ENCODE results near the gene ZNF775. TPM values are rescaled to one million over a fixed set of nuclear protein-coding genes. Genes with fewer than 3 reads are reported as not detected.

ZNF775 gene
- total RNA-seq, result 1 to 10 TPM; 3.9 to 5.1 TPM

DNA sequence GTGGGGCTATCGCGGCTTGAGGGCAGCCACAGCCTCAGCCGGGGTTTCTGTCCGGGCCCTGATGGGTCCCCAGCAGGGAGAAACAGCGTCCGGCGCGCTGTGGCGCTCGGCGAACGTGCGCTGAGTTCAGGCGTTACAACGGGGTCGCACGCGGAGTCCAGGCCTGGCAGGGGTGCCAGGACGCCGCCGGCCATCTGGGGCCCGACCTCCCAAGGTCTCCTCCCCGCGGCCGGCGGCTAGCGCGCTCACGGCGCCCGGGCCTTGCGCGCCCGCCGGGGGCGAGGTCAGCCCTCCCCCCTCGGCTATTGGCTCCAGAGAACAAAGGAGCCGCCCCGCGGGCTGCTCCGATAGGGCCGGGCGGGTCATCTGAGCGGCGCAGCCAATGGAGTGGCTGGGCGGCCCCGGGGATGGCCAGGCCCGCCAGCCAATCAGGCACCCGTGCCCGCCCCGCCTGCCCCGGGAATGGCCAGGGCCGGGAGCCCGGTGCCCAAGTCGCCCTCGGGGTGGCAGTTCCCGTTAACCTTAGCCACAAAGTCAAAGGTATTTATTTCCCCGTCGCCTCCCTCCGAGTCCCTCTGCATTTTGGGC is at the start of gene ZNF775:
Gene ZNF775 (plus strand): TSS at position 478 of the 588 bp plus-strand sequence. CDS start 9,141 bp downstream, outside the sequence.
- POLR2A ChIA-PET, result no interaction called here
- Mint-ChIP-seq H3K4me1 (peaks cover 53% of the 10 kb centered on the region), H3K27me3 (no peaks in the 10 kb centered on the region), H3K36me3 (ENCODE audit: low read depth) (peaks cover 5% of the 10 kb centered on the region), H3K27ac (peak within 1 kb of the TSS; percentile 63), H3K9me3 (ENCODE audit: low read depth) (no peaks in the 10 kb centered on the region), H3K4me3 (peak within 1 kb of the TSS; percentile 81)
- ATAC-seq, result peak; percentile 98
- CTCF ChIA-PET, result interaction anchor here (0.8 to 1.7 kb wide), 3 partner anchors 24 to 27 kb away, joined by 3 to 4 read pairs (median 3); a partner anchor contains a TSS
- DNase-seq, result peak; percentile 96
- intact Hi-C loops (cut with DNase I, micrococcal nuclease), result loop anchor here (1.0 to 10.0 kb wide), 15 partner anchors 10 to 1132 kb away; partner anchors contain the start of genes ACTR3C (in 2 of the 2), LRRC61 (in 2 of the 2), ABCF2 (in 1 of the 2) and ATP6V0E2 (in 1 of the 2)

DNA sequence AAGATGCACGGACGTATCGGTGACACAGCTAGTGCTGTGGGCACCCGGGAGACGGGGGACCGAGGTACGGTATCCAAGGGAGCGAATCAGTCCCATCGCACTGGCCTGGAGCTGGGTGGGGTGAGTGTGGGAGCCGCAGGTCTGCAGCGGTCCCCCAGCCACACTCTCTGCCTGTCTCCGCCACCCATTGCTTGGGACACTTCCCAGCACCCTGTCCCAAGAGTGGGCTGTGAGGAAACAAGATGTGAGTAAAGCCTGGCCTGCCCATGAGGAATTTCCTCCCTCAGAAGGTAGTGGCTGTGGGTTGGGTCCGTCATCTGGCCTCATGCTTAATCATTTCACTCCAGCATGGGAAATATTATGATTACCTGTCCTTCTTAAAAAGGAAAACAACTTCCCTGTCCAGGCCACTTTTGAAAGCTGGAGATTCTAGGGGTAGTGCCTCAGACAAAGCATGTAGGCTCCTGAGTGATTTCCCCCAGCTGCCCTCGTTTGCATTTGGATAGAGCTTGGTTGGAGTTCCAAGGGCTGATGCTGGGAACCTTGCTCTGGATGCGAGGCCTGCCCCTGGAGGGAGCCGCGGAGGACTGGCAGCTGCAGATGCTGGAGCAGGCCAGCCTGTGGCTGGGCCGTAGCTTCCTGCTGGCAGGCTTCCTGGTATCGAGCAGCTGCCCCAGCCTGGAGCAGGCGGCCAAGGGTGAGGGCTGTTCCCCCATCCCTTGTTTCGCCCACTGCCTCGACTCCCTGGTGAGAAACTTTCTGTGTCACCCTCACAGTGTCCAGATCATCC is 49.6 kb upstream of the ZNF775 start:
- H3K36me3 Mint-ChIP-seq (ENCODE audit: low read depth), result peaks cover 36% of the 10 kb centered on the region
- ATAC-seq (no peak), DNase-seq (no peak)
- ChIA-PET POLR2A (interaction anchor here (0.7 to 0.8 kb wide), 2 partner anchors 9 to 776 kb away, joined by 3 to 4 read pairs; no protein-coding TSS in a partner anchor), CTCF (no interaction called here)
- H3K27ac Mint-ChIP-seq, result no peak overlapping the region
- intact Hi-C loops (cut with DNase I, micrococcal nuclease), result no loop called here
- peaks cover 20% of the 10 kb centered on the region for H3K4me1 Mint-ChIP-seq
- H3K27me3 Mint-ChIP-seq, result no peaks in the 10 kb centered on the region
- no peaks in the 10 kb centered on the region for H3K9me3 Mint-ChIP-seq (ENCODE audit: low read depth)
- no peak overlapping the region for H3K4me3 Mint-ChIP-seq

DNA sequence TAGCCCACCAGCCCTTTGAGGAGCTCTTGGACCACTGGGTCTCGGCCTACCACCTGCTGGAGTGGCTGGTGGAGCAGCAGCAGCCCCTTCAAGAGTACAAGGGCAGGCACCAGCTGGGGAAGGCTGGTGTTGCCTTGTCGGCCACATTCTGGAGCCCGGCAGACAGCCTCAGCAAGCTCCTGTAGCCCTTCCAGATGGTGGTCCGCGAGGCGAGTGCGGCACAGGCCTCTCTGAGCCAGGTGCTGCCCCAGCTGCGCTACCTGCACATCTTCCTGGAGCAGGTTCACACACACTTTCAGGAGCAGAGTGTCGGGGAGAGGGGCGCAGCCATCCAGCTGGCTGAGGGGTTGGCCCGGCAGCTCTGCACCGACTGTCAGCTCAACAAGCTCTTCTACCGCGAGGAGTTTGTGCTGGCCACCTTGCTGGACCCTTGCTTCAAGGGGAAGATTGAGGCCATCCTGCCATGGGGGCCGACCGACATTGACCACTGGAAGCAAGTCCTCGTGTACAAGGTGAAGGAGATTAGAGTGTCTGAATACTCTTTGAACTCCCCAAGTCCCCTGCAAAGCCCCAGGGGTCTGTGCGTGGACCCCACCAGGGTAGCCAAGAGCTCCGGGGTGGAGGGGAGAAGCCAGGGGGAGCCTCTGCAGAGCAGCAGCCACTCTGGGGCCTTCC is 48.8 kb upstream of the ZNF775 start:
- Mint-ChIP-seq H3K4me1 (peaks cover 11% of the 10 kb centered on the region), H3K9me3 (ENCODE audit: low read depth) (no peaks in the 10 kb centered on the region), H3K27me3 (no peaks in the 10 kb centered on the region), H3K27ac (no peak overlapping the region), H3K4me3 (no peak overlapping the region), H3K36me3 (ENCODE audit: low read depth) (peaks cover 28% of the 10 kb centered on the region)
- no peak for DNase-seq
- POLR2A ChIA-PET, result interaction anchor here (0.7 to 0.8 kb wide), 2 partner anchors 10 to 775 kb away, joined by 3 to 4 read pairs; no protein-coding TSS in a partner anchor
- CTCF ChIA-PET, result no interaction called here
- intact Hi-C loops (cut with DNase I, micrococcal nuclease), result no loop called here
- no peak for ATAC-seq

DNA sequence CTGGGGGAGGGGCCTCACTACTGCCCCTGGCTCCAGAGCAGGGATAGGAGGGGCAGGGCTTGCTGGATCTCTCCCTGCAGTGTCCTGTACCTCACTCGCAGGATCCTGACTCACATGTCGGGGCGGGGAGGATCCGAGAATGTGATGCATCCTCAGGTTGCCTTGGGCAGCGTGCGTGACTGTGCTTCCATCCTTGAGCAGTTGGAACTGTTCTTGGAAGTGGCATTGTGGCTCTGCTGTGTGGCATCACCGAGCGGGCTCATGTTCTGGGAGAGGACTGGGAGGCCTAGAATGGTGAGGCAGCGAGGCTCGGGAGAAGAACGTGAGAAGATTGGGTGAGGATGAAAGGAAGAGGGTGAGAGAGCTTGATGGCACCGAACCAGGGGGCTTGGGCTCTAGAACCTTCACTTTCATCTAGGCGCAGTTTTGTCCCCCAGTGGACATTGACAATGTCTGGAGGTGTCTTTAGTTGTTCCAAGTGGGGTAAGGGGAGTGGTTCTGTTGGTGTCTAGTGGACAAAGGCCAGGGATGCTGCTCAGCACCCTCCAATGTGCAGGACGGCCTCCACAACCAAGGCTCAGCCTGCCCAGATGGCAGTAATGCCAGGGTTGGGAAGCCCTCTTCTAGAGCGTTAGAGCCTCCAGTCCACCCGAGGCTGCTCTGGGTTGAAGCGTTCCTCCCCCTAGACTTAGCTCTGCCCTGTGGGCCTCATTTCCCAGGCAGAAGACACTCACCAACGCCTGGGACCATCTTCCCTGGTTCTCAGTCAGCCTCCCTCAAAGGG is 46.1 kb upstream of the ZNF775 start:
- Mint-ChIP-seq H3K4me1 (no peaks in the 10 kb centered on the region), H3K9me3 (ENCODE audit: low read depth) (no peaks in the 10 kb centered on the region), H3K27ac (no peak overlapping the region), H3K27me3 (no peaks in the 10 kb centered on the region), H3K36me3 (ENCODE audit: low read depth) (peaks cover 14% of the 10 kb centered on the region), H3K4me3 (no peak overlapping the region)
- no peak for ATAC-seq
- ChIA-PET CTCF (no interaction called here), POLR2A (no interaction called here)
- no peak for DNase-seq
- intact Hi-C loops (cut with DNase I, micrococcal nuclease), result no loop called here

DNA sequence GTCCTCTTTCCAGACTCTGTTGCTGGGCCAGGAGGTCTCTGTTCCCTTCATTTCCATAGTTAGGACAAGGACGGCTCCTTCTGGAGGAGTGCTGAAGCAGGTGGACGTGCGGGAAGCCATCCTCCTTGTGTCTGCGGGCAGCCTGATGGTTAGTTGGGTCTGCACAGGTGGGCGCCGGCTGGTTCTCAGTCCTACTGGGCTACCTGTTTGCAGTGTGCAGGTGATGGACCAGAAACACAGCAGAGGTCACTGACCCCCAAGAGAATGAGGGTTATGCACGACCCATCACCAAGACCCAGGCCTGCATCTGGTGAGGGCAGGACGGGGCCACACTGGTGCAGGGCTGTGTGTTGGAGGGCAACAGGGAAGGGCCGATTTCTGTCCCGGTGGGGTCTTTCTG is 45.5 kb upstream of the ZNF775 start:
- DNase-seq (no peak), ATAC-seq (no peak)
- H3K36me3 Mint-ChIP-seq (ENCODE audit: low read depth), result peaks cover 14% of the 10 kb centered on the region
- H3K9me3 Mint-ChIP-seq (ENCODE audit: low read depth), result no peaks in the 10 kb centered on the region
- ChIA-PET CTCF (no interaction called here), POLR2A (no interaction called here)
- no peaks in the 10 kb centered on the region for H3K4me1 Mint-ChIP-seq
- no peaks in the 10 kb centered on the region for H3K27me3 Mint-ChIP-seq
- no peak overlapping the region for H3K27ac Mint-ChIP-seq
- intact Hi-C loops (cut with DNase I, micrococcal nuclease), result no loop called here
- no peak overlapping the region for H3K4me3 Mint-ChIP-seq

DNA sequence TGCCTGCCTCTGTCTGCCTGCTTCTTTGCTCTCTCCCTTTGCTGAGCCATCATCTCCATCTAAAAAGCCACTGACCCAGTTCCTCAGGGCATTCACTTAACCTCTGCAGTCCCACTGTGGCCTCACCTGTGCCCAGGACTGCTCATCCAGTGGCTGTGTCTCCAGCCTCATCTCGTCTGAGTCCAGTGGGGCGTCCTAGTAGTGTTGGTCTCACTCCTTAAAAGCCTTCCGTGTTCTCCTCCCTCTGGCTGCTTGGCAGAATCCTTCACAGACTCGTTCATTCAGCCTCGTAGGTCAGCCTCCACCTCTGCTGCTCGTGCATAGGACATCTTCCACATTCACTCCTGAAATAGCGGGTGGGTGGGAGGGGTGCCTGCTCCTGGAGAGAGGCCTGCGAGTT is 45.0 kb upstream of the ZNF775 start:
- POLR2A ChIA-PET, result no interaction called here
- Mint-ChIP-seq H3K27ac (no peak overlapping the region), H3K4me3 (no peak overlapping the region), H3K27me3 (no peaks in the 10 kb centered on the region), H3K36me3 (ENCODE audit: low read depth) (peaks cover 13% of the 10 kb centered on the region), H3K4me1 (no peaks in the 10 kb centered on the region), H3K9me3 (ENCODE audit: low read depth) (no peaks in the 10 kb centered on the region)
- DNase-seq, result no peak
- no peak for ATAC-seq
- CTCF ChIA-PET, result no interaction called here
- intact Hi-C loops (cut with DNase I, micrococcal nuclease), result no loop called here

DNA sequence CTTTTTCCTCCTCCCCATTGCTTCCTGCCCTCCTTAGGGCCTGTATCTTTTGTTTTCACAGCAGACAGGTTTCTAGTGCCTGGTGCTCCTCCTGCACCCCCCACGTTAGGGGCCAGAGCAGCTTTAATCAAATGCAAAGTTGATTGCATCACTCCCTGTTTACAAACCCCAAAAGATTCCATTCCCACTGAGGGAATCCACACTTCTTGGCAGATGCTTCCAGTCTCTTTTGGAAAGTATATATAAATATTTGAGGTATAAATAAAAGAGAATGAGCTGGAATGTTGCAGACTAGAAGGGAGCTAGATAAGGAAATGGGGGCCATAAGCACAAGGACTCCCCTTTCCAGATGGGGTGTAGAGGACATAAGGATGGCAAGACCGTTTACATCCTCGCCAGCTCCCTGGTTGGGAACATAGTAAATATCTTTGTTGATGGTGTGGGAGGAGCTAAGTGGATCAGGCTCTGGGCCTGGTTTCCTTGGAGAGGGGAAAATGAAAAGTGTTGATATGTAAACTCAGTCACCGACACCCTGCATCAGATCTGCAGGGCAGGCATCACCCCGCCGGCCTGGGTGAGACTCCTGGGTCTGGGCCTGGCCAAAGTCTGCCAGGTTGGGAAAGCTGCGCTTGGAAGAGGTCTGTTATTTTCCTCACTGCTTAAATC is 43.9 kb upstream of the ZNF775 start:
- no peaks in the 10 kb centered on the region for H3K9me3 Mint-ChIP-seq (ENCODE audit: low read depth)
- DNase-seq (no peak), ATAC-seq (no peak)
- no peak overlapping the region for H3K27ac Mint-ChIP-seq
- H3K4me3 Mint-ChIP-seq, result no peak overlapping the region
- ChIA-PET CTCF (interaction anchor here (0.6 kb wide), 1 partner anchor 563 kb away, joined by 3 read pairs; no protein-coding TSS in a partner anchor), POLR2A (interaction anchor here (0.9 kb wide), 1 partner anchor 10 kb away, joined by 3 read pairs; no protein-coding TSS in a partner anchor)
- H3K4me1 Mint-ChIP-seq, result no peaks in the 10 kb centered on the region
- peaks cover 12% of the 10 kb centered on the region for H3K36me3 Mint-ChIP-seq (ENCODE audit: low read depth)
- intact Hi-C loops (cut with DNase I, micrococcal nuclease), result no loop called here
- H3K27me3 Mint-ChIP-seq, result peaks cover 5% of the 10 kb centered on the region

DNA sequence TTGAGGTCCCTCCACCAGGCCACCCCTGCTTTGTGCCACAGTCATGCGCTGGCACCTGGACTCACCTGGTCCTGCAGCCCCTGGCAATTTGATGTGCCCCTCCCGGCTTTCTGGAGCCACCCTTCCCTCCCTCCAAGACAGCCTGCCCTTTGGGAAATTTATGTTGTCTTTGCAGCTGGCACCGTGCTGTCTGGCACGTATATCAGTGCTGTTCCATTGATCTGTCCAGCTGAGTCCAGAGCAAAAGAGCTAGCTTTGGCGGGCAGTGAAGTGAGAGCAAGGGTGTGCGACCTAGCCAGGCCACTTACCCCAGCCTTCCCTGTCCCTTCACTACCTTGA is 43.4 kb upstream of the ZNF775 start:
- ATAC-seq (no peak), DNase-seq (no peak)
- Mint-ChIP-seq H3K9me3 (ENCODE audit: low read depth) (no peaks in the 10 kb centered on the region), H3K27me3 (peaks cover 6% of the 10 kb centered on the region), H3K4me1 (no peaks in the 10 kb centered on the region), H3K27ac (no peak overlapping the region), H3K36me3 (ENCODE audit: low read depth) (peaks cover 10% of the 10 kb centered on the region), H3K4me3 (no peak overlapping the region)
- CTCF ChIA-PET, result no interaction called here
- POLR2A ChIA-PET, result interaction anchor here (0.9 kb wide), 1 partner anchor 10 kb away, joined by 3 read pairs; no protein-coding TSS in a partner anchor
- intact Hi-C loops (cut with DNase I, micrococcal nuclease), result no loop called here

DNA sequence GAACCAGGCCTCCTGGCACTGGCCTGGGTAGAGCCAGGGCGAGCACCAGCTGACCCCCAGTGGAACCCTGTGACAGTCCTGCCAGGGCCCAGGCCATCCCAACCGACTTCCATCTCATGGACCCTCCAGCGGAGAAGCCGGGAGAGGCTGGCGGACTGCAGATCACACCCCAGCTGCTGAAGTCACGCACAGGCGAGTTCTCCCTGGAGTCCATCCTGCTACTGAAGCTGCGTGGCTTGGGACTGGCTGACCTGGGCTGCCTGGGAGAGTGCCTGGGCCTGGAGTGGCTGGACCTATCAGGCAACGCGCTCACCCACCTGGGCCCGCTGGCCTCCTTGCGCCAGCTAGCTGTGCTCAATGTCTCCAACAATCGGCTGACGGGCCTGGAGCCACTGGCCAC is 42.4 kb upstream of the ZNF775 start:
- H3K27me3 Mint-ChIP-seq, result peaks cover 9% of the 10 kb centered on the region
- no peaks in the 10 kb centered on the region for H3K9me3 Mint-ChIP-seq (ENCODE audit: low read depth)
- H3K27ac Mint-ChIP-seq, result no peak overlapping the region
- peaks cover 2% of the 10 kb centered on the region for H3K4me1 Mint-ChIP-seq
- no peak for DNase-seq
- intact Hi-C loops (cut with DNase I, micrococcal nuclease), result no loop called here
- H3K36me3 Mint-ChIP-seq (ENCODE audit: low read depth), result peaks cover 4% of the 10 kb centered on the region
- ATAC-seq, result no peak
- CTCF ChIA-PET, result interaction anchor here (0.6 kb wide), 1 partner anchor 896 kb away, joined by 4 read pairs; no protein-coding TSS in a partner anchor
- POLR2A ChIA-PET, result no interaction called here
- H3K4me3 Mint-ChIP-seq, result no peak overlapping the region

DNA sequence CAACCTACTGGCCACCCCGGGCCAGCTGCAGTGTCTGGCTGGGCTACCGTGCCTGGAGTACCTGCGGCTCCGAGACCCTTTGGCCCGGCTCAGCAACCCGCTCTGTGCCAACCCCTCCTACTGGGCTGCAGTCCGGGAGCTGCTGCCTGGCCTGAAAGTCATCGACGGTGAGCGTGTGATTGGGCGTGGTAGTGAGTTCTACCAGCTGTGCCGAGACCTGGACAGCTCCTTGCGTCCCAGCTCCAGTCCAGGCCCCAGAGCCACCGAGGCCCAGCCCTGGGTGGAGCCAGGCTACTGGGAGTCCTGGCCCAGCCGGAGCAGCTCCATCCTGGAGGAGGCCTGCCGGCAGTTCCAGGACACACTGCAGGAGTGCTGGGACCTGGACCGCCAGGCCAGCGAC is 42.0 kb upstream of the ZNF775 start:
- peaks cover 2% of the 10 kb centered on the region for H3K4me1 Mint-ChIP-seq
- POLR2A ChIA-PET, result no interaction called here
- no peak for ATAC-seq
- peaks cover 4% of the 10 kb centered on the region for H3K36me3 Mint-ChIP-seq (ENCODE audit: low read depth)
- peaks cover 13% of the 10 kb centered on the region for H3K27me3 Mint-ChIP-seq
- intact Hi-C loops (cut with DNase I, micrococcal nuclease), result no loop called here
- no peak overlapping the region for H3K27ac Mint-ChIP-seq
- CTCF ChIA-PET, result interaction anchor here (0.6 kb wide), 1 partner anchor 896 kb away, joined by 4 read pairs; no protein-coding TSS in a partner anchor
- no peaks in the 10 kb centered on the region for H3K9me3 Mint-ChIP-seq (ENCODE audit: low read depth)
- H3K4me3 Mint-ChIP-seq, result no peak overlapping the region
- no peak for DNase-seq

DNA sequence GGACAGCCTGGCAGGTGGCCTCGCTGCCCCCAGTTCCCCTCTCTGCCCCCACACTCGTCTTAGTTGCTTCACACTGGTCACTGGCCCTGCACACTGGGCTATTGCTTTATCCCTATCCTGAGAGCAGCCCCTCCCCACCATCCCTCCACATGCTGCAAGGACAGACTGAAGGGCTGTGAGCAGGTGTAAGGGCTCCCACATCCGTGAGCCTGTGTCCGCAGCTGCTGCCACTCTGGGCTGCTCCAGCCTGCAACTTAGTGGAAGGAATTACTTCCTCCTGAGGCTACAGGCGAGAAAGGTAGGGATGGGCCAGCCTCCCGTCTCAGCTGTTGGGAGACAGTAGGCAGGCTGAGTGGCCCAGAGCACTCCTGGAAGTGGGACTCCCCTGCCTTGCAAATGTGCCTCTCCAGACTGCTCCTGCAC is 41.5 kb upstream of the ZNF775 start:
- POLR2A ChIA-PET, result no interaction called here
- DNase-seq, result no peak
- Mint-ChIP-seq H3K4me1 (peaks cover 2% of the 10 kb centered on the region), H3K4me3 (no peak overlapping the region), H3K9me3 (ENCODE audit: low read depth) (no peaks in the 10 kb centered on the region), H3K27me3 (peaks cover 15% of the 10 kb centered on the region), H3K36me3 (ENCODE audit: low read depth) (peaks cover 4% of the 10 kb centered on the region), H3K27ac (no peak overlapping the region)
- CTCF ChIA-PET, result no interaction called here
- no peak for ATAC-seq
- intact Hi-C loops (cut with DNase I, micrococcal nuclease), result no loop called here

Measured in activated CD4-positive, alpha-beta T cell treated with anti-CD3 and anti-CD28 coated beads for 36 hours (primary cell).